ENCODE data around the gene DACT2.

GRCh38 chr6:168364793-168365421 lies 45.3 kb upstream of the DACT2 start:
- TF ChIP-seq EZH2 (IDR thresholded peaks at IDR 0.05; ENCODE audit: insufficient read depth, poor library complexity, severe bottlenecking) (no peak), EZH2phosphoT487 (IDR thresholded peaks at IDR 0.05; ENCODE audit: insufficient read depth, low read depth) (no peak)

All from GM23248 (cell line).